Naive thymus-derived CD4-positive, alpha-beta T cell (primary cell): ENCODE results near the gene BMPR1B. TPM values are rescaled to one million over a fixed set of nuclear protein-coding genes. Genes with fewer than 3 reads are reported as not detected.

ENCODE experiments used
- ATAC-seq: fragments of 150-1000 bp; cut with Tn5 transposase; 2 replicates; pipeline ENCODE4 v1.10.0; 2021; ENCODE audit warnings: mild to moderate bottlenecking, moderate library complexity
- CTCF ChIA-PET: fragments of 350-600 bp; sonication (Branson Sonifier 250); formaldehyde crosslinking; loops from one replicate; lab custom pipeline; 2021; ENCODE audit warnings: antibody characterized with exemption; lab: Charles Lee
- POLR2A ChIA-PET: fragments of 350-600 bp; sonication (Branson Sonifier 250); formaldehyde crosslinking; loops from one replicate; lab custom pipeline; 2021; ENCODE audit warnings: antibody characterized with exemption, inconsistent platforms; lab: Charles Lee
- DNase-seq, 9 donors: peaks; one replicate each; pipeline versions ENCODE4 v3.0.0 to v3.0.0-alpha.2; 2020 to 2022; ENCODE audit warnings: mixed read lengths in 1 of 9
- H3K27ac ChIP-seq: one replicate; pipeline ENCODE4 v1.7.0; 2013; ENCODE audit warnings: mild to moderate bottlenecking, low read depth, low read length, moderate library complexity
- H3K27me3 ChIP-seq, 2 donors: one replicate each; pipeline ENCODE4 v1.7.0; 2013; ENCODE audit warnings: low read length in 2 of 2, mild to moderate bottlenecking in 2 of 2, moderate library complexity in 2 of 2; ENCODE audit not compliant: control insufficient read depth in 2 of 2, insufficient read depth in 2 of 2
- H3K36me3 ChIP-seq, 3 experiments: 1 replicate in 2 of 3; 2 replicates in 1 of 3; pipeline ENCODE4 v1.7.0; 2013; ENCODE audit warnings: low read length in 3 of 3, mild to moderate bottlenecking in 3 of 3, moderate library complexity in 1 of 3; ENCODE audit not compliant: insufficient read depth in 3 of 3, control insufficient read depth in 2 of 3
- H3K4me1 ChIP-seq, 2 donors: one replicate each; pipeline ENCODE4 v1.7.0; 2013; ENCODE audit warnings: low read length in 2 of 2, mild to moderate bottlenecking in 2 of 2, moderate library complexity in 1 of 2; ENCODE audit not compliant: control insufficient read depth in 2 of 2, insufficient read depth in 2 of 2
- H3K4me3 ChIP-seq: 2 replicates; pipeline ENCODE4 v1.7.0; 2013; ENCODE audit warnings: mild to moderate bottlenecking, low read length
- H3K9me3 ChIP-seq, 3 experiments: 1 replicate in 2 of 3; 2 replicates in 1 of 3; pipeline ENCODE4 v1.7.0; 2013; ENCODE audit warnings: low read length in 3 of 3; ENCODE audit not compliant: control insufficient read depth in 2 of 3
- H3K27ac Mint-ChIP-seq, 9 donors: one replicate each; pipeline ENCODE4 v1.8.0; 2020 to 2022; ENCODE audit warnings: mixed read lengths in 9 of 9, mild to moderate bottlenecking in 8 of 9, moderate library complexity in 5 of 9, inconsistent platforms in 2 of 9
- H3K27me3 Mint-ChIP-seq, 5 donors: one replicate each; pipeline ENCODE4 v1.8.0; 2021 to 2022; ENCODE audit warnings: mixed read lengths in 5 of 5, mild to moderate bottlenecking in 1 of 5
- H3K36me3 Mint-ChIP-seq, 5 donors: one replicate each; pipeline ENCODE4 v1.8.0; 2020 to 2022; ENCODE audit warnings: mixed read lengths in 5 of 5, mild to moderate bottlenecking in 3 of 5, inconsistent platforms in 1 of 5
- H3K4me1 Mint-ChIP-seq, 7 donors: one replicate each; pipeline ENCODE4 v1.8.0; 2020 to 2022; ENCODE audit warnings: mixed read lengths in 7 of 7, mild to moderate bottlenecking in 3 of 7, inconsistent platforms in 1 of 7
- H3K4me3 Mint-ChIP-seq, 10 donors: one replicate each; pipeline ENCODE4 v1.8.0; 2020 to 2022; ENCODE audit warnings: mild to moderate bottlenecking in 10 of 10, mixed read lengths in 10 of 10, moderate library complexity in 6 of 10, inconsistent platforms in 2 of 10
- H3K9me3 Mint-ChIP-seq, 11 donors: one replicate each; pipeline ENCODE4 v1.8.0; 2020 to 2022; ENCODE audit warnings: mixed read lengths in 11 of 11, mild to moderate bottlenecking in 4 of 11, inconsistent platforms in 1 of 11, moderate library complexity in 1 of 11
- intact Hi-C, 2 donors: fragments of 100-400 bp; cut with micrococcal nuclease; formaldehyde crosslinking; loops; one replicate each; pipeline ENCODE4 v1.15.1; 2023
- polyA plus RNA-seq, 2 donors: library from polyadenylated mRNA; unstranded; fragments of 300-500 nt; fragmentation: Illumina TruSeq; gene quantifications; one replicate each; pipeline ENCODE4 v1.2.3, GENCODE V29; 2021
- total RNA-seq, 6 experiments: library from RNA in 5 of 6; stranded (reverse) in 5 of 6; gene quantifications; 1 replicate in 5 of 6; 2 replicates in 1 of 6; pipeline ENCODE4 v1.2.3 and lab custom pipeline; 2021 to 2026

BMPR1B gene
- total and polyA plus RNA-seq, 7 experiments from 2014 or later = 0.07 to 0.14 (median 0.11) TPM; not detected in 3

DNA sequence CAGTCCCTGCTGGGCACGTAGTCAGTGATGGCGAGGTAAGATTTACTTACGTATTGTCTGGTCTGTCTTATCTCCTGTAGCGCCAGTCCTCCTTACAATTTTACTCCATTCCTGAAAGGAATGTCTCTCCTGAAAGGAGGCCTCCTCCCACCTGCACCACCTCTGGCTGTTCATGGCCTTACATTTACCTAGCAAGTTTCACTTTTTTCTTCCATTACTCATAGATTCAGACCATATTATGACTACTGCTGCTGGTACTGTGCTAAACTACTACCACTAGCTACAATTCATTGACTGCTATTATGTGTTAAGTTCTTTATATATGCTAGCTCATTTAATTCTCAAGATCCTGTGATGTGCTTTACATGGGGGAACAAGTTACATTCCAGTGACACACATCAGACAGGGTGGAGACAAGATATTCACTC, 189.9 kb downstream of the BMPR1B start:
- Mint-ChIP-seq H3K36me3 (no peaks in the 10 kb centered on the region), H3K9me3 (peaks cover 0 to 15% (median 0%) of the 10 kb centered on the region in 11 donors), H3K4me1 (no peaks in the 10 kb centered on the region), H3K27ac (no peak overlapping the region), H3K4me3 (no peak overlapping the region), H3K27me3 (no peaks in the 10 kb centered on the region)
- ATAC-seq (no peak), DNase-seq (no peak)
- ChIA-PET POLR2A (no interaction called here), CTCF (no interaction called here)
- Histone ChIP-seq H3K4me1 (no peaks in the 10 kb centered on the region), H3K27ac (no peak overlapping the region), H3K27me3 (no peaks in the 10 kb centered on the region), H3K9me3 (no peaks in the 10 kb centered on the region), H3K4me3 (no peak overlapping the region), H3K36me3 (no peaks in the 10 kb centered on the region)
- intact Hi-C loops = no loop called here

DNA sequence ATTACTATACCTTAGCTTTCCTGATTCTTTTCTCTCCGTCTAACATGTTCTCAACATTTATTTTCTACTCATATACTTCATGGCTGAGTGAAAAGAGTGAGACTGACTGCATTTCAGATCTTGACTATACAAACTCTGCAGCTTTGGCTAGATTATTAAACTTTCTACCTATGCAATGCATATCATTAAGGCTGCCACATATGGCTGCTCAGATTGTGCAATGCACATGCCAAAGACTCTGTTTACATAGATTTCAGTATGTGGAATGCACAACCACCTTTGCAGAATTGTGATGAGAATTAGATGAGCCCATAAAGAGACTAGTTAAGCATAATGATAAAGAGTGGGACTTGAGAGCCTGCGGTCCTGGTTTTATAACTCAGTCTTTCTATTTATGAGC, 196.5 kb downstream of the BMPR1B start:
- DNase-seq = no peak
- Histone ChIP-seq H3K27me3 (no peaks in the 10 kb centered on the region), H3K4me3 (no peak overlapping the region), H3K27ac (no peak overlapping the region), H3K36me3 (no peaks in the 10 kb centered on the region), H3K9me3 (no peaks in the 10 kb centered on the region), H3K4me1 (no peaks in the 10 kb centered on the region)
- no peak for ATAC-seq
- Mint-ChIP-seq H3K4me1 (no peaks in the 10 kb centered on the region), H3K27me3 (peaks cover 0 to 4% (median 0%) of the 10 kb centered on the region in 5 donors), H3K9me3 (peaks cover 0 to 15% (median 0%) of the 10 kb centered on the region in 11 donors), H3K27ac (no peak overlapping the region), H3K4me3 (no peak overlapping the region), H3K36me3 (peaks cover 0 to 3% (median 0%) of the 10 kb centered on the region in 5 donors)
- POLR2A ChIA-PET = no interaction called here
- CTCF ChIA-PET = no interaction called here
- intact Hi-C loops = no loop called here

DNA sequence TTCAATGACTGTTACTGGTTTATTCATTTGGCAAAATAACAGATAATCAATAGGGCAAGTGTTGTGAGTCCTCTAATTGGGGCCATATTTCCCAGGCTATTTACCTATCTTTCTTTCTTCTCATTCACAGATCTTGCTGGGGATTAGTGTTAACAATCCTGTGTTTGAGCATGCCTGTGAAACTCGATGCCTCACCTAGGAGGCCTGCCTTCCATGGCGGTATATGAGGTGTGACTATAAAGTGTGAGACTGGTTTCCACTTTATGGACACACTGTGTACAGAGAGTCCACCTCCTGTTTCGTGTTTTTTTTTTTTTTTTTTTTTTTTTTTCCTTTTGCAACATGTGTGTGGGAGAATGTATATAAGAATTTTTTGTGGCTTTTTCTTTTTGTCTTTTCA, 199.3 kb downstream of the BMPR1B start:
- Histone ChIP-seq H3K36me3 (no peaks in the 10 kb centered on the region), H3K4me3 (no peak overlapping the region), H3K27ac (no peak overlapping the region), H3K27me3 (no peaks in the 10 kb centered on the region), H3K9me3 (no peaks in the 10 kb centered on the region), H3K4me1 (no peaks in the 10 kb centered on the region)
- ATAC-seq (no peak), DNase-seq (no peak)
- CTCF ChIA-PET = no interaction called here
- Mint-ChIP-seq H3K4me1 (peaks cover 0 to 2% (median 0%) of the 10 kb centered on the region in 7 donors), H3K27ac (no peak overlapping the region), H3K36me3 (peaks cover 0 to 3% (median 0%) of the 10 kb centered on the region in 5 donors), H3K9me3 (peaks cover 0 to 7% (median 0%) of the 10 kb centered on the region in 11 donors), H3K4me3 (no peak overlapping the region), H3K27me3 (peaks cover 0 to 4% (median 0%) of the 10 kb centered on the region in 5 donors)
- intact Hi-C loops = no loop called here
- POLR2A ChIA-PET = no interaction called here

DNA sequence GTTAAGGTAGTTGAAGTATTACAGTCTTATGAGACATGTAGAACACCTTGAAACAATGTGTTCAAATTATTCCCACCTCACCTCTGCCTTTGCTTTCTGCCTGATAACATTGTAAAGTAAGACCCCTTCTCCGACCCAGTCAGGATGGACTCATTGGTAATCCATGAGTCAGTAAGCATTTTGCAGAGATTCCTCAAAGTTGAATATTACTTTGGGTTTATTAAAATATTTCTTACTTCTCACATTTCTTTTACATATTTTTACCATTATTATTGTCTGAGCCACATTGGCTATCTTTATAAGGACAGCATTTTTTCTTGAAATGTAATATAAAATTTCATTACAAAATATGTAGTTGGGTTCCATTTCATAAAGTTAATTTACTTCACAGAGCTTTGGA, 201.6 kb downstream of the BMPR1B start:
- no peak overlapping the region for H3K4me3 Mint-ChIP-seq
- H3K9me3 ChIP-seq = no peaks in the 10 kb centered on the region
- H3K4me1 Mint-ChIP-seq = peaks cover 0 to 2% (median 0%) of the 10 kb centered on the region in 7 donors
- no peak for DNase-seq
- H3K27ac Mint-ChIP-seq = peak overlapping the region in 1 of 9 donors; percentile 57
- H3K4me3 ChIP-seq = no peak overlapping the region
- CTCF ChIA-PET = no interaction called here
- H3K9me3 Mint-ChIP-seq = peaks cover 0 to 12% (median 0%) of the 10 kb centered on the region in 11 donors
- ATAC-seq = no peak
- no peaks in the 10 kb centered on the region for H3K36me3 Mint-ChIP-seq
- no peaks in the 10 kb centered on the region for H3K4me1 ChIP-seq
- intact Hi-C loops = no loop called here
- H3K36me3 ChIP-seq = no peaks in the 10 kb centered on the region
- H3K27me3 Mint-ChIP-seq = peaks cover 0 to 4% (median 0%) of the 10 kb centered on the region in 5 donors
- H3K27me3 ChIP-seq = no peaks in the 10 kb centered on the region
- no peak overlapping the region for H3K27ac ChIP-seq
- POLR2A ChIA-PET = no interaction called here

DNA sequence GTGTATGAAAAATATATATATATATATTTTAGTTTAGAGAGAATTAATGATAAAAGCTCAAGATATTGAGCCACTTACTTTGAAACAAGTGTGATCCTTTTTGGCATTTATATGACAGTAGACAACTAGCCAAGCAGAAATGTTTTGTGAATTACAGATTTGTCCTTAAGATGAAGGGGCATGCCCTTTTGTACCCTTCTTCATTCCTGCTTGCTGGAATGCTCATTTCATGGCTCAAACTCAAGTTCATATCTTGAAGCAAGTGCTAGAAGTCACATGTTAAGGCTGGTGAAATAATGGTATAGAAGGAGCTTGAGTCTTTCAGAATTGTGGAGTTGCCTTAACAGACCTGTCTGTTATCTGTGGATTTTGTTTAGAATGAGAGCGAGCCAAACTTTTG, 203.0 kb downstream of the BMPR1B start:
- Histone ChIP-seq H3K27ac (no peak overlapping the region), H3K27me3 (no peaks in the 10 kb centered on the region), H3K4me1 (no peaks in the 10 kb centered on the region), H3K36me3 (no peaks in the 10 kb centered on the region), H3K4me3 (no peak overlapping the region), H3K9me3 (no peaks in the 10 kb centered on the region)
- Mint-ChIP-seq H3K9me3 (peaks cover 0 to 13% (median 0%) of the 10 kb centered on the region in 11 donors), H3K27me3 (peaks cover 0 to 4% (median 0%) of the 10 kb centered on the region in 5 donors), H3K4me1 (peaks cover 0 to 2% (median 0%) of the 10 kb centered on the region in 7 donors), H3K27ac (no peak overlapping the region), H3K4me3 (no peak overlapping the region), H3K36me3 (no peaks in the 10 kb centered on the region)
- ChIA-PET CTCF (interaction anchor here (0.6 kb wide), 1 partner anchor 182 kb away, joined by 3 read pairs; no protein-coding TSS in a partner anchor), POLR2A (no interaction called here)
- intact Hi-C loops = no loop called here
- ATAC-seq = no peak
- no peak for DNase-seq

DNA sequence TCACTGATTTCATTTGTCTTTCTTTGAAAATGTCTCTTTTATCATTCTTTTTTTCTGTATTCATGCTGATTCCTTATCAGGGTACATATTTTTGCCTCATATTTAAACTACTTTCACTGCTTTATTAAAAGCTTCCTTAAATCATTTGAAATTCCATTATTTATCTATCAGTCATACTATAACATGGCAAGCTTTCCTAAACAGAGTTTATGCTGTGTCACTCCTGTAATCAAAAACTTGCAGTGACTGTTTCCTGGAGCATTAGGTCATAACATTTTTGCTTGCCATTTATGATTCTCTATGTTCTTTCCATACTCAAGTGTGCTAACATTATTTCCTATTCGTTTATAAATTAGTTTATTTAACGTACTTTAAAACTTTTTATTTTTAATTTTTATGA, 203.7 kb downstream of the BMPR1B start:
- no peak overlapping the region for H3K4me3 ChIP-seq
- Mint-ChIP-seq H3K36me3 (no peaks in the 10 kb centered on the region), H3K4me3 (no peak overlapping the region), H3K4me1 (peaks cover 0 to 2% (median 0%) of the 10 kb centered on the region in 7 donors), H3K27me3 (peaks cover 0 to 4% (median 0%) of the 10 kb centered on the region in 5 donors), H3K27ac (no peak overlapping the region), H3K9me3 (peaks cover 0 to 13% (median 0%) of the 10 kb centered on the region in 11 donors)
- H3K27ac ChIP-seq = no peak overlapping the region
- intact Hi-C loops = no loop called here
- H3K36me3 ChIP-seq = no peaks in the 10 kb centered on the region
- H3K4me1 ChIP-seq = no peaks in the 10 kb centered on the region
- CTCF ChIA-PET = no interaction called here
- H3K9me3 ChIP-seq = no peaks in the 10 kb centered on the region
- POLR2A ChIA-PET = no interaction called here
- no peak for ATAC-seq
- no peaks in the 10 kb centered on the region for H3K27me3 ChIP-seq
- DNase-seq = no peak

DNA sequence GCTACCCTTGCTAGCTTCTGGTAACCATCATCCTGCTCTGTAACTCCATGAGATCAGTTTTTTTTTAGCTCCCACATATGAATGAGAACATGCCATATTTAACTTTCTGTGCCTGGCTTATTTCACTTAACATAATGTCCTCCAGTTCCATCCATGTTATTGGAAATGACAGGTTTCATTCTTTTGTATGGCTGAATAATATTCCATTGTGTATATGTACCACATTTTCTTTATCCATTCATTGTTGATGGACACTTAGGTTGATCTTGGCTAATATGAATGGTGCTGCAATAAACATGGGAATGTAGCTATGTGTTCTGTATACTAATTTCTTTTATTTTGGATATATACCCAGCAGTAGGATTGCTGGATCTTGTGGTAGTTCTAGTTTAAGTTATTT, 204.7 kb downstream of the BMPR1B start:
- H3K27ac Mint-ChIP-seq = no peak overlapping the region
- no peaks in the 10 kb centered on the region for H3K9me3 ChIP-seq
- H3K4me3 ChIP-seq = no peak overlapping the region
- intact Hi-C loops = no loop called here
- no peaks in the 10 kb centered on the region for H3K36me3 ChIP-seq
- H3K4me3 Mint-ChIP-seq = no peak overlapping the region
- H3K4me1 Mint-ChIP-seq = peaks cover 0 to 2% (median 0%) of the 10 kb centered on the region in 7 donors
- no peaks in the 10 kb centered on the region for H3K27me3 ChIP-seq
- CTCF ChIA-PET = no interaction called here
- H3K9me3 Mint-ChIP-seq = peaks cover 0 to 13% (median 0%) of the 10 kb centered on the region in 11 donors
- no peak for DNase-seq
- H3K27ac ChIP-seq = no peak overlapping the region
- no peaks in the 10 kb centered on the region for H3K4me1 ChIP-seq
- no peaks in the 10 kb centered on the region for H3K36me3 Mint-ChIP-seq
- POLR2A ChIA-PET = no interaction called here
- ATAC-seq = no peak
- H3K27me3 Mint-ChIP-seq = peaks cover 0 to 4% (median 0%) of the 10 kb centered on the region in 5 donors
